Dedifferentiated amniotic fluid mesenchymal stem cell (primary cell): ENCODE data around the gene ZNF138.

Source experiments
- DNase-seq: peaks from one replicate; pipeline ENCODE4 v3.0.0-alpha.2; 2016; ENCODE audit errors: extremely low spot score

ZNF138 gene

DNA sequence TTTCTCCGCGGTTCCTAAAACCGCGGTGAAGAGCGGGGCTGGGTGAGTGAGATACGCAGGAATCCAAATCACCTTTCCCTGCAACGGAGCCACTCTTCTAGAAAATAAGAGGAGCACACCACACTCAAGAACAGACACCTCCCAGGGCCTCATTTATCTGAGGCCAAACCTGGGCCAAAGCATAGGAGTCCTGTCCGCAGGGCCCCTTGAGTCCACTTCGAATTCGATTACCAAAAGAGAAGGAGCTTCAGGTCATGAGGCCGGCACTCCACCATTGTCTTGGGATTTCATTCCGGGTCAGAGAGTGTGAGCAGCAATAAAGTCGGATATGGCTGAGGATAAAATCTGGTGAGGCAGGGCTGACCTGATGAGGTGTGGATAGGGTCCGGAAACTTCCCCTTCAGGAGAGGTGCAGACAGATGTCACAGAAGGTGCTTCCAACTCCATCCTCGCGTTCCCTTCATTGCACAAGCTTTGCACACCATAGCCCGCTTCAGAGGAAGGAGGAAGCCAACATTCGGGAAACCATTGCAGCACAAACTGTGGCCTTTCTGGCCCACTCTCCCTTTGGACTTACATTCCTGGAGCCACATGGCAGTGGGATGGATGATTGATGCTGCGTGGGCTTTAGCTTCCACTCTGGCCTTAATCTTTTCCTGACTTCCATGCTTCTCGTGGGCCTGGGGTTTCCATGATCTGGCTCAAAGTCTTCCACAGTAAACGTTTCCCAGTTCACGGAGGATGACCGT lies 81.6 kb downstream of the ZNF138 start:
- DNase-seq, result no peak

DNA sequence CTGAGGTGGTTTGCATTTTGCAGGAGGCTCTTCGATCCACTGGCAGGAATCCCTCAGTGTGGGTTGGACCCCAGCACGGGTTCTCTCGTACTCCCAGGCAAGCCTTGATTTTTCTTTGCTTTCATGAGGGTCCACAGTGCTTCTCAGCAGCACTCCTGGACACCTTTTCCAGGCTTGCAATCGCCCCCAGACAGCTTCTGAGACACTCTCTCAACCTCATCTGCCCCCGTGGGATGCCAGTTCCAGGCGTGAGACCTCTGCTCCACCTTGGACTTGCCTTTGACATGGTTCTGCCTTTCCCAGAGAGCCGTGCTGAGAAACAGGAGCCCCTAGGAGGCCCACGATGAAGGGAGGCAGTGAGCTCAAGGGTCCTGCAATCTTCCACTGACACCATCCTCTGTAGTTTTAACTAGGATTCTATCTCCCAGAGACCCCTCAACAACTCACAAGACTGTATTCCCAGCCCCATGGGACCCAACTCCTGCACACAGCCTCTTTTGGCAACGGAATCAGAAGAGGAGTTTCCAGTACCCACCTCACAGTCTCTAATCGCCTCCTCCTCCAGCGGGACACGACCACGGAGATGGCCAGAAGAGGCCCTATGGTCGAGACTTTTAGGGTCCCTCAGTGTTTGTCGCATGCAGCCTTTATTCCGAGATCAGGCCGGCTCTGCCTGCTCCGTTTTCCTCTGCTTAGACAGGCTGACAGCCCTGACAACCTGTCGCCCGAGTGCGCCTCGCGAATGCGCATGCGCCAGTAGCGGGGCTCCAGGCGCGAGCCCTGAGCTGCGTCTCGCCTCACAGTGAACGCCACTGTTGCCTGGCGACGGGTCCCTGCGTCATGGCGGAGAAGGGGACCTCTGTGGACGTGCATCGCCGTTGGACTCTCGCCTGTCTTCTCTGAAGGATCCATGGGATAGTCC lies 82.8 kb downstream of the ZNF138 start:
- no peak for DNase-seq

DNA sequence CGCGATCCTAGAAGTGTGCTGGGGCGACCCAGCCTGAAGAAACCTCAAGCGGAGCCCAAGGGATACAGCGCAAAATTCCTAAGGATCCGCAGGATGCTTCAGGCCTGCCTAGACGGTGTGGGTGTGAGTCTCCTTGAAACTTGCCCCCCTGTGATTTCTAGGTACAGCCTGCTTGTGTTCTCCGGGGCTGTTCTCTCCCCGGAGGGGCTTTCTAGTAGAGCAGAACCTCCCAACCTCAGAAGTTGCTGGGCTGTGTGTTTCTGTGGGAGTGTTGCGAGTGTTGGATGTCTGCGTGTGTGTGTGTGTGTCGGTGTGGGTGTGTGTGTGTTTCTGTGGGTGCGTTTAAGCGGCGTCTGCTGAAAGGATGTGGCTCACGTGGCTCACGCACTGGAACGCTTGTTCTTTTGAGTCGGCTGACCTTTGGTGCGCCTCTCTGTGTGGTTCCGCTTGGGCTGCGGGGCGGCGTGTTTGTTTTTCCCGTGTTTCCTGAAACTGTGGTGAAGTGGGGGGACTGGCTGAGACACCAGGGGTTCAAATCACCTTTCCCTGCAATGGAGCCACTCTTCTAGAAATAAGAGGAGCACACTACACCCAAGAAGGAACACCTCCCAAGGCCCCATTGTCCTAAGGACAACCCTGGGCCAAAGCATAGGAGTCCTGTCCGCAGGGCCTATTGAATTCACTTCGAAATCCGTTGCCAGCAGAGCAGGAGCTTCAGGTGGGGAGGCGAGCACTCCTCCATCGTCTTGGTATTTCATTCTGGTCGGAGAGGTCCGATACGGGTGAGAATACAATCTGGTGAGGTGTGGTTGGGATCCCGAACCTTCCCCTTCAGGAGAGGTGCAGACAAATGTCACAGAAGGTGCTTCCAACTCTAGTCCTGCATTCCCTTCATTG lies 83.7 kb downstream of the ZNF138 start:
- DNase-seq, result no peak

DNA sequence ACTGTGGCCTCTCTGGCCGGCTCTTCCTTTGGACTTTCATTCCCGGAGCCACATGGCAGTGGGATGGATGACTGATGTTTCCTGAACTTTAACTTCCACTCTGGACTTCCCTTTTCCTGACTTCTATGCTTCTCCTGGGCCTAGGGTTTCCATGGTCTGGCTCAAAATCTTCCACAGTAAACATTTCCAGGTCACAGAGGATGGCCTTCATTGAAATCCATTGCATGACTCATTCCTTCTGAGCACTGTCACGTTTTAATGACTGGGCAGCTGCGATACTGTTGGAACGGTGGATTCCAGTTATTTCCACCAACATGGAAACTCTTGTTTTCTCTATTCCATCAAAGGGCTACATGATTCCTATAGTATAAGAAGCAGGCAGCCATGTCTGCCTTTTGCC lies 84.5 kb downstream of the ZNF138 start:
- DNase-seq, result no peak

DNA sequence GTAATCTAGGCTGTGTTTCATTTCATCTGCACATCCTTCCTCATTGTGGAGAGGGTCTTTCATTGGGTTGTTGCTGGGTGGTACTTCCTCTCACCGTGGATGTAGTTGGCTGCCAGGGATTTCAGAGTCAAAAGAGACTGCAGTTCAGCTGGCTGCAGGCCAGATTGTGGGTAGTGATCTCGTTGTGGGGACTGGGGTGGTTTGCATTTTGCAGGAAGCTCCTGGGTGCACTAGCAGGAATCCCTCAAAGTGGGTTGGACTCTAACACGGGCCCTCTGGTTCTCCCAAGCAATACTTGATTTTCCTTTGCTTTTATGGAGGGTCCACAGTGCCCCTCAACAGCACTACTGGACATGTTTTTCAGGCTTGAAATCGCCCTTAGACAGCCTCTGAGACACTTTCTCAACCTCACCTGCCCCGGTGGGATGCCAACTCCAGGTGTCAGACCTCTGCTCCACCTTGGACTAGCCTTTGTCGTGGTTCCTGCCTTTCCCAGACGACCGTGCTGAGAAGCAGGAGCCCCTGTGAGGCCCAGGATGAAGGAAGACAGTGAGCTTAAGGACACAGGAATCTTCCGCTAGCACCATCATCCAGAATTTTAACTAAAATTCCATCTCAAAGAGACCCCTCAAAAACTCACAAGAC lies 85.0 kb downstream of the ZNF138 start:
- no peak for DNase-seq

DNA sequence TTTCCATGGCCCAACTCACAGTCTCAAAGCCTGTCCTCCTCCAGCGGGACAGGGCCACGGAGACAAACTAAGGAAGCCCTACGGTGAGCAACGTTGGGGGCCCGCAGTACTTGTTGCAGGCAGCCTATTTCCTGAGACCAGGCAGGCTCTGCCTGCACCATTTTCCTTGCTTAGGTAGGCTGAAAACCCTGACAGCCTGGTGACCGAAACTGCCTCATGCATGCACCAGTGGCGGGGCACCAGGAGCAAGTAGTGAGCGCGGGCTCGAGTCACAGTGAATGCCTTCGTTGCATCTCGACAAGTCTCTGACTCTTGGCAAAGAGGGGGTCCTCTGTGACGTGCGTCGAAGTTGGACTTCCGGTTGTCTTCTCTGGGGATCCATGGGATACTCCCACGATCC lies 85.6 kb downstream of the ZNF138 start:
- no peak for DNase-seq

DNA sequence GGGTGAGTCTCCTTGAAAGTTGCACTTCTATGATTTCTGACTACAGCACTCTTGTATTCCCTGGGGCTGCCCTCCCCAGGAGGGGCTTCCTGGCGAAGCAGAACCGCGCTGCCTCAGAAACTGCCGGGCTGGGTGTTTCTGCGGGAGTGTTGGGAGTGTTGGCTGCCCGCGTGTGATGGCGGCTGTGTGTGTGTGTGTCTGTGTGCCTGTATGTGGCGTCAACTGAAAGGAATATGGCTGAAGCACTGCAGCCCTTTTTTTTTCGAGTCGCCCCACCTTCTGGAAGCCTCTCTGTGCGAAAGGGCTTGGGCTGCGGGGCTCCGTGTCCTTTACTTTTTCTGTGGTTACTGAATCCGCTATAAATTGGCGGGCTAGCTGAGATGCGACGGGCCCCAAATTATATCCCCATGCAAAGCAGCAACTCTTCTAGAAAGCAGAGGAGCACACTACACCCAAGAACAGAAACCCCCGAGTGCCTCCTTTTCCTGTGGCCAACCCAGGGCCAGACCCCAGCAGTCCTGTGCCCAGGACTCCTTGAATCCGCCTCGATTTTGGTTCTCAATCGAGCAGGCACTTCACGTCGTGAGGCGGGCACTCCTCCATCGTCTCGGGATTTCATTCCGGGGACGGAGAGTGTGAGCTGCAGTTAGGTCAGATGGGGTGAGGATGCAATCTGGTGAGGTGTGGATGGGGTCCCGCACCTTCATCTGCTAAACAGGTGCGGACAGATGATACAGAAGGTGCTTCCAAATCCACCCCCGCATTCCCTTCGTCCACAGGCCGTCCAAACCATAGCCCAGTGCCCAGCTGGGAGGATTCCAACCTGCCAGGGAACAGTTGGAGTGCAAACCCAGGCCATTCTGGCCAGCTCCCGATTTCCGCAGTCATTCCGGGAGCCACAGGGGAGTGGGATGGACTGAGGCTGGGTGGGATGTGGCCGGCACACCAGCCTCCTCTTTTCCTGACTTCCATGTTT lies 86.4 kb downstream of the ZNF138 start:
- no peak for DNase-seq

DNA sequence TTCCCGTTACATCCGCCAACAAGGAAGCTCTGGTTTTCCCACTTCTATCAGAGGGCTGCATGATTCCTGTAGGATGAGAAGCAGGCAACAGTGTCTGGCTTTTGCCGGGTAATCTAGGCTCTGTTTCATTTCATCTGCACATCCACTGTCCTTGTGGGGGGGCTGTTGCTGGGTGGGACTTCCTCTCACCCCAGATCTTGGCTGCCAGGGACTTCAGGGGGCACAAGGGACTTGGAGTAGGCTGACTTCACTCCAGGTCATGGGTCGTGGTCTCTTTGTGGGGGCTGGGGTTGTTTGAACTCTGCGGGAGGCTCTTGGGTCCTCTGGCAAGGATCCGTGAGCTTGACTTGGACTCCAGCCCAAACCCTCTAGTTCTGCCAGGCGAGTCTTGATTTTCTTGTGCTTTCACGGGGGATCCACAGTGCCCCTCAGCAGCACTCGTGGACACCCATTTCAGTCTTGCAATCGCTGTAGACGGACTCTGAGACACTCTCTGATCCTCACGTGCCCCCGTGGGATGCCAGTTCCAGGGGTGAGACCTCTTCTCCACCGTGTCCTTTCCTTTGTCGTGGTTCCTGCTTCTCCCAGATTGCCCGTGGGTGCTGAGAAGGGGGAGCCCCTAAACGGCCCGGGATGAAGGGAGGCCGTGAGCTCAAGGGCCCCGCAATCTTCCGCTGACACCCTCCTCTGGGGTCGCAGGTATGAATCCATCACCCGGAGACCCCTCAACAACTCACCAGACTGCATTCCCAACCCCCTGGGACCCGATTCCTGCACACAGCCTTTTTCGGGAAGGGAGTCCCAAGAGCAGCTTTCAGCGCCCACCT lies 87.4 kb downstream of the ZNF138 start:
- no peak for DNase-seq

DNA sequence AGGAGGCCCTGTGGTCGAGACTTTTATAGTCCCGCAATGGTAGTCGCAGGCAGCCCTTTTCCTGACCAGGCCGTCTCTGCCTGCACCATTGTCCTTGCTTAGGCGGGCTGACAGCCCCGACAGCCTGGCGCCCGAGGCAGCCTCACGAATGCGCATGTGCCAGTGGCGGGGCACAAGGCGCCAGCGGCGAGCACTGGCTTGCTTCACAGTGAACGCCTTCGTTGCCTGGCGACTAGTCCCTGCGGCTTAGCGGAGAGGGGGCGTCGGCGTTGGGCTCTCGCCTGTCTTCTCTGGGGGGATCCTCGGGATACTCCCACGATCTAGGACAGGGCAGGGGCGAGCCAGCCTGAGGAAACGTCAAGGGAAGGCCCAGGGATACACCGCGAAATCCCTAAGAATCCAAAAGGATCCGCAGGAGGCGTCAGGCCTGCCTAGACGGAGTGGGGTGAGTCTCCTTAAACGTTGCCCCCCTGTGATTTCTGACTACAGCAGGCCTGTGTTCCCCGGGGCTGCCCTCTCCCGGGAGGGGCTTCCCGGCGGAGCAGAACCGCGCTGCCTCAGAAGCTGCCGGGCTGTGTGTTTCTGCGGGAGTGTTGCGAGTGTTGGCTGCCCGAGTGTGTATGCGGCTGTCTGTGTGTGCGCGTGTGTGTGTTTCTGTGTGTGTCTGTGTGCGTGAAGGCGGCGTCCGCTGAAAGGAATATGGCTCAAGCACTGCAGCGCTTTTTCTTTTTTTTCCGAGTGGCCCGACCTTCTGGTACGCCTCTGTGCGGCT lies 88.3 kb downstream of the ZNF138 start:
- DNase-seq, result no peak
